ENCODE results near the gene CLDN5.

Gene CLDN5

GRCh38 chr22:19524170-19525115 lies at the start of gene CLDN5:
CLDN5 (minus strand) TSS chr22:19524410; CDS start chr22:19524255, 155 bp downstream.
- peaks cover 71% of the 10 kb centered on the region for H3K27me3 Mint-ChIP-seq (ENCODE audit: low read depth, poor library complexity)
- peak within 1 kb of the TSS; percentile 82 for H3K4me3 Mint-ChIP-seq
- H3K27ac Mint-ChIP-seq = no peak within 1 kb of the TSS
- peak; percentile 58 for DNase-seq
- H3K36me3 Mint-ChIP-seq (ENCODE audit: low read depth) = peaks cover 8% of the 10 kb centered on the region
- no peak for TF ChIP-seq CTCF (IDR thresholded peaks at IDR 0.05)
- peaks cover 16% of the 10 kb centered on the region for H3K4me1 Mint-ChIP-seq
- no peaks in the 10 kb centered on the region for H3K9me3 Mint-ChIP-seq

GRCh38 chr22:19571995-19572394 lies 47.8 kb upstream of the CLDN5 start:
- Mint-ChIP-seq H3K27me3 (ENCODE audit: low read depth, poor library complexity) (peaks cover 11% of the 10 kb centered on the region), H3K4me1 (peaks cover 12% of the 10 kb centered on the region), H3K27ac (no peak overlapping the region), H3K4me3 (no peak overlapping the region), H3K9me3 (no peaks in the 10 kb centered on the region), H3K36me3 (ENCODE audit: low read depth) (no peaks in the 10 kb centered on the region)
- TF ChIP-seq CTCF (IDR thresholded peaks at IDR 0.05) = no peak
- DNase-seq = no peak

GRCh38 chr22:19571207-19571795 lies 47.1 kb upstream of the CLDN5 start:
- Mint-ChIP-seq H3K4me3 (no peak overlapping the region), H3K27ac (no peak overlapping the region), H3K36me3 (ENCODE audit: low read depth) (no peaks in the 10 kb centered on the region), H3K4me1 (peaks cover 10% of the 10 kb centered on the region), H3K27me3 (ENCODE audit: low read depth, poor library complexity) (peaks cover 9% of the 10 kb centered on the region), H3K9me3 (no peaks in the 10 kb centered on the region)
- no peak for TF ChIP-seq CTCF (IDR thresholded peaks at IDR 0.05)
- no peak for DNase-seq

GRCh38 chr22:19569976-19570375 lies 45.8 kb upstream of the CLDN5 start:
- no peaks in the 10 kb centered on the region for H3K9me3 Mint-ChIP-seq
- H3K27me3 Mint-ChIP-seq (ENCODE audit: low read depth, poor library complexity) = peaks cover 9% of the 10 kb centered on the region
- no peak overlapping the region for H3K4me3 Mint-ChIP-seq
- no peak for TF ChIP-seq CTCF (IDR thresholded peaks at IDR 0.05)
- H3K36me3 Mint-ChIP-seq (ENCODE audit: low read depth) = no peaks in the 10 kb centered on the region
- DNase-seq = no peak
- peaks cover 15% of the 10 kb centered on the region for H3K4me1 Mint-ChIP-seq
- H3K27ac Mint-ChIP-seq = no peak overlapping the region

- H3K9me3 Mint-ChIP-seq = peaks cover 5% of the 10 kb centered on the region
- peaks cover 15% of the 10 kb centered on the region for H3K4me1 Mint-ChIP-seq
- no peak overlapping the region for H3K4me3 Mint-ChIP-seq
- peaks cover 14% of the 10 kb centered on the region for H3K27me3 Mint-ChIP-seq (ENCODE audit: low read depth, poor library complexity)
- no peak overlapping the region for H3K27ac Mint-ChIP-seq
- no peaks in the 10 kb centered on the region for H3K36me3 Mint-ChIP-seq (ENCODE audit: low read depth)
- no peak for TF ChIP-seq CTCF (IDR thresholded peaks at IDR 0.05)
- no peak for DNase-seq
These were observed 45.0 kb upstream of the CLDN5 start for GRCh38 chr22:19569276-19569640.

Data from nephron progenitor cell (in vitro differentiated cells).